K562 (cell line): ENCODE data around the gene HDAC3. TPM values are rescaled to one million over a fixed set of nuclear protein-coding genes. Genes with fewer than 3 reads are reported as not detected.
A peak's percentile ranks its signal among the peaks of the same experiment; 100 is the strongest.

Experiments used
- ARID3A ChIP-seq: IDR thresholded peaks from 2 replicates; pipeline ENCODE4 v1.6.1; 2012; ENCODE audit warnings: low read depth, low read length, improper control_type of control experiment, borderline replicate concordance
- CREM ChIP-seq: IDR thresholded peaks from 2 replicates; pipeline ENCODE4 v1.6.1; 2014; ENCODE audit warnings: antibody characterized with exemption, low read depth
- DDX20 ChIP-seq: fragments of 450-650 bp; IDR thresholded peaks from 2 replicates; pipeline ENCODE4 v1.6.1; 2016; ENCODE audit warnings: missing genetic modification characterization, low read depth, mild to moderate bottlenecking, missing compliant biosample characterization, moderate library complexity
- EP400 ChIP-seq: fragments of 450-650 bp; IDR thresholded peaks from 2 replicates; pipeline ENCODE4 v1.6.1; 2017; ENCODE audit warnings: antibody characterized with exemption, mild to moderate bottlenecking, moderate library complexity
- GATA2 ChIP-seq: sonication (generic); formaldehyde crosslinking; IDR thresholded peaks from 2 replicates; pipeline ENCODE4 v1.4.0; 2020; ENCODE audit warnings: mild to moderate bottlenecking, missing genetic modification reagents
- KAT2B ChIP-seq: IDR thresholded peaks from one replicate; pipeline ENCODE4 v1.6.1; 2012; ENCODE audit warnings: low read depth, mild to moderate bottlenecking, control low read depth, inconsistent platforms, low read length, moderate library complexity
- KDM4B ChIP-seq, 2 experiments: fragments of 450-650 bp in 1 of 2; sonication (generic) in 1 of 2; IDR thresholded peaks; 2 replicates each; pipeline ENCODE4 v1.6.1; 2016 to 2017; ENCODE audit warnings: borderline replicate concordance in 2 of 2, antibody characterized with exemption in 1 of 2, low read depth in 1 of 2, mild to moderate bottlenecking in 1 of 2
- LEF1 ChIP-seq: fragments of 450-650 bp; IDR thresholded peaks from 2 replicates; pipeline ENCODE4 v1.6.1; 2016; ENCODE audit warnings: mild to moderate bottlenecking
- MITF ChIP-seq: IDR thresholded peaks from 2 replicates; pipeline ENCODE4 v1.6.1; 2014; ENCODE audit warnings: antibody characterized with exemption
- PHF21A ChIP-seq: fragments of 450-650 bp; IDR thresholded peaks from 2 replicates; pipeline ENCODE4 v1.6.1; 2017; ENCODE audit warnings: low read depth, borderline replicate concordance
- PURB ChIP-seq: sonication (generic); formaldehyde crosslinking; IDR thresholded peaks from 2 replicates; pipeline ENCODE4 v1.9.0; 2021; ENCODE audit warnings: low read depth, mild to moderate bottlenecking, missing genetic modification reagents
- RAD51 ChIP-seq: fragments of 450-650 bp; IDR thresholded peaks from 2 replicates; pipeline ENCODE4 v1.7.1; 2016; ENCODE audit warnings: low read depth, mild to moderate bottlenecking, borderline replicate concordance
- RB1 ChIP-seq: fragments of 450-650 bp; IDR thresholded peaks from 2 replicates; pipeline ENCODE4 v1.6.1; 2017; ENCODE audit warnings: low read depth, mild to moderate bottlenecking
- RBFOX2 ChIP-seq: fragments of 200-400 bp; formaldehyde crosslinking; IDR thresholded peaks from 2 replicates; pipeline ENCODE4 v1.6.1; 2017; ENCODE audit warnings: low read depth, mild to moderate bottlenecking, low read length, moderate library complexity
- SMAD3 ChIP-seq: fragments of 450-650 bp; formaldehyde crosslinking; conservative IDR thresholded peaks from 2 replicates; pipeline ENCODE4 v1.4.0; 2020; ENCODE audit warnings: mild to moderate bottlenecking
- ZFP36 ChIP-seq: fragments of 150-350 bp; IDR thresholded peaks from 2 replicates; pipeline ENCODE4 v1.6.1; 2018; ENCODE audit warnings: low read length, low read depth; ENCODE audit not compliant: partially characterized antibody
- ZNF280A ChIP-seq: fragments of 450-650 bp; IDR thresholded peaks from 2 replicates; pipeline ENCODE4 v1.6.1; 2018; ENCODE audit warnings: mild to moderate bottlenecking, low read depth; ENCODE audit not compliant: partially characterized antibody
- ZNF384 ChIP-seq: IDR thresholded peaks from 2 replicates; pipeline ENCODE4 v1.6.1; 2012; ENCODE audit warnings: low read depth, low read length, improper control_type of control experiment
- ZNF445 ChIP-seq: fragments of 250-450 bp; sonication (Bioruptor Pico); IDR thresholded peaks from 2 replicates; pipeline ENCODE4 v1.4.0; 2020; ENCODE audit warnings: low read depth, mild to moderate bottlenecking, moderate library complexity
- ZNF766 ChIP-seq: fragments of 200-800 bp; sonication (Bioruptor generic); conservative IDR thresholded peaks from 2 replicates; pipeline ENCODE4 v1.6.1; 2016; ENCODE audit warnings: missing genetic modification characterization, missing compliant biosample characterization
- ZNF785 ChIP-seq: fragments of 250-450 bp; sonication (Bioruptor Pico); IDR thresholded peaks from 2 replicates; pipeline ENCODE4 v1.4.0; 2020; ENCODE audit warnings: mild to moderate bottlenecking
- polyA plus RNA-seq, 8 experiments: library from polyadenylated mRNA; depleted of rRNA in 4 of 8; stranded (reverse) in 5 of 8; unstranded in 3 of 8; fragments of >200 nt; fragmentation: Nextera tagmentation in 2 of 8; fragmentation: Illumina TruSeq in 1 of 8; extraction: Ambion mirVana in 2 of 8; extraction: Trizol in 1 of 8; gene quantifications; 2 replicates each; pipeline versions ENCODE4 v1.2.1 to v1.2.3, GENCODE V29; 2011 to 2014; ENCODE audit warnings: inconsistent platforms in 1 of 8, missing spikeins in 1 of 8
- total RNA-seq, 7 experiments: library from RNA; depleted of rRNA in 6 of 7; stranded (reverse); fragments of >200 nt in 6 of 7; fragmentation: Illumina TruSeq in 2 of 7; extraction: Trizol in 2 of 7; gene quantifications; 2 replicates each; pipeline versions ENCODE4 v1.2.1 to v1.2.3, GENCODE V29; 2011 to 2021; ENCODE audit warnings: low replicate concordance in 1 of 7

HDAC3 gene
- total and polyA plus RNA-seq, 9 of the 15 experiments (the other 6 are each of a cell fraction or from before 2014, with no cell fraction given): 89.7 to 191 (median 119) TPM

GRCh38 chr5:141650851-141651727, 14.4 kb upstream of the HDAC3 start, which contains the start of gene FCHSD1 (continued):
- TF ChIP-seq SMAD3 (CRISPR knock-in tag) (no peak), RBFOX2 (peak; percentile 82), PURB (CRISPR knock-in tag) (no peak), GATA2 (CRISPR knock-in tag) (no peak), RAD51 (no peak), DDX20 (tag) (no peak), RB1 (no peak), KAT2B (no peak), MITF (no peak), EP400 (peak; percentile 29; the same call in 1 of the 2 replicates), ARID3A (no peak), PHF21A (no peak), ZNF766 (CRISPR knock-in tag) (no peak), ZFP36 (no peak), ZNF384 (no peak), ZNF445 (CRISPR knock-in tag) (no peak), ZNF280A (no peak), CREM (peak; percentile 75), LEF1 (no peak), KDM4B (IDR thresholded peaks at IDR 0.05; ENCODE audit: borderline replicate concordance in 2 of 2, low read depth in 1 of 2) (no peak), ZNF785 (no peak)
